Adrenal gland (tissue), 12 donors: Measurements from ENCODE around the gene AMFR. TPM values are rescaled to one million over a fixed set of nuclear protein-coding genes. Genes with fewer than 3 reads are reported as not detected.

ENCODE experiments used
- DNase-seq, 7 donors: peaks; one replicate each; pipeline ENCODE4 v3.0.0-alpha.2; 2019 to 2020
- H3K27ac ChIP-seq, 5 donors: fragments of 200-600 bp; sonication (generic) in 4 of 5; 1 replicate in 3 of 5; 2 replicates in 2 of 5; pipeline versions ENCODE4 v1.5.1 to v1.8.0; 2016 to 2020; ENCODE audit warnings: mild to moderate bottlenecking in 1 of 5
- H3K27me3 ChIP-seq: fragments of 200-600 bp; 2 replicates; pipeline ENCODE4 v1.8.0; 2021
- H3K36me3 ChIP-seq, 2 donors: fragments of 200-600 bp; replicated peaks in 1 of 2; 1 replicate in 1 of 2; 2 replicates in 1 of 2; pipeline versions ENCODE4 v1.5.1 to v1.8.0; 2018 to 2022
- H3K4me1 ChIP-seq, 2 donors: fragments of 200-600 bp; replicated peaks in 1 of 2; 1 replicate in 1 of 2; 2 replicates in 1 of 2; pipeline versions ENCODE4 v1.5.1 to v1.8.0; 2018 to 2021
- H3K4me3 ChIP-seq, 4 donors: fragments of 200-600 bp; sonication (generic) in 3 of 4; one replicate each; pipeline ENCODE4 v1.5.1; 2016 to 2018
- H3K9me3 ChIP-seq, 3 donors: fragments of 200-600 bp; sonication (generic) in 1 of 3; replicated peaks in 1 of 3; 1 replicate in 2 of 3; 2 replicates in 1 of 3; pipeline versions ENCODE4 v1.5.1 to v1.8.0; 2016 to 2021
- POLR2A ChIP-seq, 2 donors: fragments of 450-650 bp; IDR thresholded peaks; one replicate each; pipeline ENCODE4 v1.6.1; 2017; ENCODE audit warnings: antibody characterized with exemption in 2 of 2, mild to moderate bottlenecking in 2 of 2, moderate library complexity in 1 of 2
- WGBS, 4 donors: extraction: QIAGEN DNeasy Blood & Tissue Kit in 2 of 4; methylation state at CpG; one replicate each; pipeline versions ENCODE4 v1.1.5 to v1.1.7; 2013 to 2017; 5-methylcytosine and 5-hydroxymethylcytosine counted together
- intact Hi-C, 2 donors: fragments of 100-400 bp; cut with DNase I; formaldehyde crosslinking; loops; one replicate each; pipeline versions ENCODE4 v1.14.1 to v1.15.0; 2022 to 2023
- polyA plus RNA-seq, 3 donors: library from polyadenylated mRNA; stranded (reverse); fragments of 200-250 nt in 2 of 3; fragments of 350-450 nt in 1 of 3; fragmentation: Illumina TruSeq in 1 of 3; extraction: RNeasy Lipid Tissue Mini Kit (QIAGEN cat#74804) in 1 of 3; gene quantifications; one replicate each; pipeline ENCODE4 v1.2.3, GENCODE V29; 2013 to 2014
- total RNA-seq, 9 donors: library from RNA; depleted of rRNA in 4 of 9; stranded (reverse); fragments of >200 nt in 4 of 9; fragments of 120-200 nt in 1 of 9; fragmentation: NEBNext Ultra II Directional in 1 of 9; extraction: Animal tissue kit (Norgen Biotek cat#: 25700) in 1 of 9; gene quantifications; one replicate each; pipeline versions ENCODE4 v1.1.0 to v1.2.4, GENCODE V29; 2013 to 2023
- TF ChIP-seq, protein P1 (sequence below), 6 experiments: fragments of 450-650 bp in 4 of 6; fragments of 200-600 bp in 2 of 6; sonication (generic) in 1 of 6; IDR thresholded peaks; 1 replicate in 5 of 6; 2 replicates in 1 of 6; pipeline versions ENCODE4 v1.5.1 to v1.8.0; 2016 to 2021; ENCODE audit warnings: antibody characterized with exemption in 6 of 6, mild to moderate bottlenecking in 2 of 6, moderate library complexity in 1 of 6
- donor health status: healthy with polysubstance abuse.
- donor health status: Bipolar disorder and iron deficiency.
- donor health status: DM: yes; HTN: yes; CAD: no.
- donor health status: DM: no; HTN: no; CAD: no.
- donor health status: DM: no; HTN: no; CAD: no.
- donor health status: DM: yes; HTN: yes; CAD: no.

The AMFR gene
- total and polyA plus RNA-seq, 12 donors, result 40.3 to 346 (median 206) TPM

- TF ChIP-seq, protein P1, sequence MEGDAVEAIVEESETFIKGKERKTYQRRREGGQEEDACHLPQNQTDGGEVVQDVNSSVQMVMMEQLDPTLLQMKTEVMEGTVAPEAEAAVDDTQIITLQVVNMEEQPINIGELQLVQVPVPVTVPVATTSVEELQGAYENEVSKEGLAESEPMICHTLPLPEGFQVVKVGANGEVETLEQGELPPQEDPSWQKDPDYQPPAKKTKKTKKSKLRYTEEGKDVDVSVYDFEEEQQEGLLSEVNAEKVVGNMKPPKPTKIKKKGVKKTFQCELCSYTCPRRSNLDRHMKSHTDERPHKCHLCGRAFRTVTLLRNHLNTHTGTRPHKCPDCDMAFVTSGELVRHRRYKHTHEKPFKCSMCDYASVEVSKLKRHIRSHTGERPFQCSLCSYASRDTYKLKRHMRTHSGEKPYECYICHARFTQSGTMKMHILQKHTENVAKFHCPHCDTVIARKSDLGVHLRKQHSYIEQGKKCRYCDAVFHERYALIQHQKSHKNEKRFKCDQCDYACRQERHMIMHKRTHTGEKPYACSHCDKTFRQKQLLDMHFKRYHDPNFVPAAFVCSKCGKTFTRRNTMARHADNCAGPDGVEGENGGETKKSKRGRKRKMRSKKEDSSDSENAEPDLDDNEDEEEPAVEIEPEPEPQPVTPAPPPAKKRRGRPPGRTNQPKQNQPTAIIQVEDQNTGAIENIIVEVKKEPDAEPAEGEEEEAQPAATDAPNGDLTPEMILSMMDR (IDR thresholded peaks at IDR 0.05), result no peak
- TF ChIP-seq POLR2A (IDR thresholded peaks at IDR 0.05), result no peak
- intact Hi-C loops, result no loop called here
Measured at GRCh38 chr16:56328276-56329022, 96.9 kb downstream of the AMFR start.

DNA sequence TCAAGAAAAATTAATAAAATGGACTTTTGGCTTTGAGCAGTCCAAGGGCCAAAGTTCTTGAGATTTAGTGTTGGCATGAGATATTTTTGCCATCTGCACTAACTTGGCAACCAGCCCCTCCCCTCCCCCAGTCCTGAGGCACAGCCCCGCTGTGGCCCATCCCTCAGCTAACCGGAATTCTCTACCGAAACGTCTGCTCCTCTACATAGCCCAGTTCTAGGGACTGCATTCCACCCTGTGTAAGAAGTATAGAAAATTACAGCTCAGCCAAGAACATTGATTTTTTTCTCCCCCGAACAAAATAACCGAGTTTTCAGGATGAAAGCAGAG is 97.5 kb downstream of the AMFR start:
- WGBS, 4 donors, result 85 to 100% (median 89%) methylated on average over 6 of the region's 6 CpGs
- Histone ChIP-seq H3K4me3 (no peak overlapping the region), H3K9me3 (no peaks in the 10 kb centered on the region), H3K27me3 (no peaks in the 10 kb centered on the region), H3K36me3 (no peaks in the 10 kb centered on the region), H3K27ac (no peak overlapping the region), H3K4me1 (no peaks in the 10 kb centered on the region)
- DNase-seq, result no peak
- intact Hi-C loops, result no loop called here
- TF ChIP-seq, protein P1 (IDR thresholded peaks at IDR 0.05), result no peak
- no peak for TF ChIP-seq POLR2A (IDR thresholded peaks at IDR 0.05)

More at GRCh38 chr16:56328276-56329022, 96.9 kb downstream of the AMFR start:
- DNase-seq, result no peak
- Histone ChIP-seq H3K4me3 (no peak overlapping the region), H3K9me3 (no peaks in the 10 kb centered on the region), H3K4me1 (no peaks in the 10 kb centered on the region), H3K36me3 (no peaks in the 10 kb centered on the region), H3K27me3 (no peaks in the 10 kb centered on the region), H3K27ac (no peak overlapping the region)
- 92 to 95% (median 94%) methylated on average over 13 to 22 of the region's 22 CpGs for WGBS, 4 donors

- no peaks in the 10 kb centered on the region for H3K4me1 ChIP-seq
- no peak overlapping the region for H3K4me3 ChIP-seq
- TF ChIP-seq, protein P1 (IDR thresholded peaks at IDR 0.05), result no peak
- TF ChIP-seq POLR2A (IDR thresholded peaks at IDR 0.05), result no peak
- DNase-seq, result no peak
- H3K36me3 ChIP-seq, result no peaks in the 10 kb centered on the region
- no peaks in the 10 kb centered on the region for H3K27me3 ChIP-seq
- intact Hi-C loops, result no loop called here
- H3K27ac ChIP-seq, result no peak overlapping the region
- H3K9me3 ChIP-seq, result no peaks in the 10 kb centered on the region
- 85 to 90% (median 88%) methylated on average over 9 to 18 of the region's 18 CpGs for WGBS, 4 donors
Measured at GRCh38 chr16:56327071-56327928, 98.0 kb downstream of the AMFR start.

GRCh38 chr16:56325956-56326355 is 99.4 kb downstream of the AMFR start:
- intact Hi-C loops, result no loop called here
- H3K27ac ChIP-seq, result no peak overlapping the region
- H3K4me3 ChIP-seq, result no peak overlapping the region
- no peaks in the 10 kb centered on the region for H3K9me3 ChIP-seq
- H3K36me3 ChIP-seq, result no peaks in the 10 kb centered on the region
- TF ChIP-seq POLR2A (IDR thresholded peaks at IDR 0.05), result no peak
- TF ChIP-seq, protein P1 (IDR thresholded peaks at IDR 0.05), result no peak
- H3K27me3 ChIP-seq, result no peaks in the 10 kb centered on the region
- 59 to 92% (median 88%) methylated on average over 1 to 6 of the region's 6 CpGs for WGBS, 4 donors
- no peaks in the 10 kb centered on the region for H3K4me1 ChIP-seq
- no peak for DNase-seq
